HEK293T (cell line): ENCODE data around the gene MUC12.
"Not testable (repeated sequence)": the region's sequence is repeated elsewhere in the genome, so short reads cannot be mapped to it uniquely, and the experiment has no call there.

Source experiments
- CTCF ChIA-PET: fragments of 350-600 bp; formaldehyde crosslinking; extraction: SDS; loops from one replicate; lab custom pipeline; 2021; ENCODE audit warnings: antibody characterized with exemption, inconsistent platforms; lab: Yijun Ruan, JAX
- POLR2A ChIA-PET: fragments of 350-600 bp; formaldehyde crosslinking; extraction: SDS; loops from one replicate; lab custom pipeline; 2020; ENCODE audit warnings: antibody characterized with exemption, inconsistent platforms; lab: Yijun Ruan, JAX
- DNase-seq: peaks from one replicate; pipeline ENCODE4 v3.0.0; 2012; ENCODE audit warnings: mixed read lengths; ENCODE audit errors: extremely low spot score
- ARNT ChIP-seq: fragments of 450-650 bp; IDR thresholded peaks from 2 replicates; pipeline ENCODE4 v1.6.1; 2017; ENCODE audit warnings: mild to moderate bottlenecking
- BHLHE40 ChIP-seq: fragments of 450-650 bp; IDR thresholded peaks from 2 replicates; pipeline ENCODE4 v1.6.1; 2016; ENCODE audit warnings: mild to moderate bottlenecking, moderate library complexity, borderline replicate concordance
- CTBP1 ChIP-seq: fragments of 450-650 bp; IDR thresholded peaks from 2 replicates; pipeline ENCODE4 v1.6.1; 2016; ENCODE audit warnings: borderline replicate concordance
- ELF4 ChIP-seq: fragments of 450-650 bp; IDR thresholded peaks from 2 replicates; pipeline ENCODE4 v1.6.1; 2017; ENCODE audit warnings: antibody characterized with exemption
- FOXA1 ChIP-seq: fragments of 450-650 bp; IDR thresholded peaks from 2 replicates; pipeline ENCODE4 v1.6.1; 2016; ENCODE audit warnings: mild to moderate bottlenecking
- FOXK2 ChIP-seq: fragments of 450-650 bp; IDR thresholded peaks from 2 replicates; pipeline ENCODE4 v1.6.1; 2016; ENCODE audit warnings: mild to moderate bottlenecking
- FOXM1 ChIP-seq: fragments of 450-650 bp; IDR thresholded peaks from 2 replicates; pipeline ENCODE4 v1.6.1; 2017; ENCODE audit warnings: mild to moderate bottlenecking, borderline replicate concordance
- HDGF ChIP-seq: fragments of 450-650 bp; IDR thresholded peaks from 2 replicates; pipeline ENCODE4 v1.6.1; 2017; ENCODE audit warnings: antibody characterized with exemption, borderline replicate concordance
- L3MBTL2 ChIP-seq: fragments of 450-650 bp; conservative IDR thresholded peaks from 2 replicates; pipeline ENCODE4 v1.6.1; 2016; ENCODE audit warnings: mild to moderate bottlenecking
- LEF1 ChIP-seq: fragments of 450-650 bp; IDR thresholded peaks from 2 replicates; pipeline ENCODE4 v1.6.1; 2017; ENCODE audit warnings: mild to moderate bottlenecking, borderline replicate concordance
- NFRKB ChIP-seq: fragments of 450-650 bp; IDR thresholded peaks from 2 replicates; pipeline ENCODE4 v1.6.1; 2016; ENCODE audit warnings: mild to moderate bottlenecking, moderate library complexity
- SP1 ChIP-seq: fragments of 450-650 bp; IDR thresholded peaks from 2 replicates; pipeline ENCODE4 v1.6.1; 2017
- SUZ12 ChIP-seq: fragments of 450-650 bp; IDR thresholded peaks from 2 replicates; pipeline ENCODE4 v1.6.1; 2016; ENCODE audit warnings: mild to moderate bottlenecking
- TARDBP ChIP-seq: fragments of 450-650 bp; IDR thresholded peaks from 2 replicates; pipeline ENCODE4 v1.6.1; 2016
- ZNF384 ChIP-seq: fragments of 450-650 bp; IDR thresholded peaks from 2 replicates; pipeline ENCODE4 v1.6.1; 2016
- TF ChIP-seq, protein P1 (sequence below): fragments of 450-650 bp; IDR thresholded peaks from 2 replicates; pipeline ENCODE4 v1.6.1; 2016

Gene MUC12

DNA sequence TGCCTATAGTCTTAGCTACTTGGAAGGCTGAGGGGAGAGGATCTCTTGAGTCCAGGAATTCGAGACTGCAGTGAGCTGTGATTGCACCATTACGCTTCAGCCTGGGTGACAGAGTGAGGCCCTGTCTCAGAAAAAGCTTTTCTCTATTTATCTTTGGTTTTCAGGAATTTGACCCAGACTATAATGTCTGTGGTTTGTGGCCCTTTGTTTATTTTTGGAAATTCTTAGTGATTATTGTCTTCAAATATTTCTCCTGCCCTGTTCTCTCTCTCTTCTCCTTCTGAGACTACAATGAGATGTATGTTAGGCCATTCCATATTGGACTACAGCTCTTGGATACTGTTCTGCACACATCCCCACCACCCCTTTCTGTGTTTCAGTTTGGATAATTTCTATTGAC lies 4.7 kb downstream of the MUC12 start:
- ChIA-PET POLR2A (no interaction called here), CTCF (no interaction called here)
- TF ChIP-seq BHLHE40 (no peak), TARDBP (no peak), SUZ12 (no peak), SP1 (no peak), ELF4 (no peak), FOXA1 (no peak), L3MBTL2 (no peak), FOXK2 (no peak), CTBP1 (no peak), ARNT (no peak), ZNF384 (no peak), FOXM1 (no peak), HDGF (no peak)
- TF ChIP-seq, protein P1, sequence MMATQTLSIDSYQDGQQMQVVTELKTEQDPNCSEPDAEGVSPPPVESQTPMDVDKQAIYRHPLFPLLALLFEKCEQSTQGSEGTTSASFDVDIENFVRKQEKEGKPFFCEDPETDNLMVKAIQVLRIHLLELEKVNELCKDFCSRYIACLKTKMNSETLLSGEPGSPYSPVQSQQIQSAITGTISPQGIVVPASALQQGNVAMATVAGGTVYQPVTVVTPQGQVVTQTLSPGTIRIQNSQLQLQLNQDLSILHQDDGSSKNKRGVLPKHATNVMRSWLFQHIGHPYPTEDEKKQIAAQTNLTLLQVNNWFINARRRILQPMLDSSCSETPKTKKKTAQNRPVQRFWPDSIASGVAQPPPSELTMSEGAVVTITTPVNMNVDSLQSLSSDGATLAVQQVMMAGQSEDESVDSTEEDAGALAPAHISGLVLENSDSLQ, result no peak
- DNase-seq, result no peak

- TF ChIP-seq, protein P1, result no peak
- TF ChIP-seq FOXM1 (no peak), SP1 (no peak), FOXA1 (no peak), ELF4 (no peak), ARNT (no peak), HDGF (no peak), CTBP1 (no peak), FOXK2 (no peak), LEF1 (no peak), NFRKB (no peak), L3MBTL2 (no peak), BHLHE40 (no peak), TARDBP (no peak), ZNF384 (no peak), SUZ12 (no peak)
- ChIA-PET POLR2A (interaction anchor here (0.8 kb wide), 1 partner anchor 86 kb away, joined by 5 read pairs; the partner anchor contains the start of gene UFSP1), CTCF (interaction anchor here (1.1 to 1.6 kb wide), 2 partner anchors 9 kb away, joined by 3 to 4 read pairs; no protein-coding TSS in a partner anchor)
- DNase-seq, result no peak
These were observed 6.0 kb downstream of the MUC12 start for GRCh38 chr7:100975371-100975821.

GRCh38 chr7:100978300-100978699 lies 8.9 kb downstream of the MUC12 start:
- no peak for TF ChIP-seq ARNT
- TF ChIP-seq LEF1, result no peak
- TF ChIP-seq TARDBP, result no peak
- TF ChIP-seq FOXK2, result no peak
- no peak for TF ChIP-seq SP1
- TF ChIP-seq CTBP1, result no peak
- TF ChIP-seq L3MBTL2, result no peak
- TF ChIP-seq FOXA1, result no peak
- TF ChIP-seq ZNF384, result no peak
- TF ChIP-seq ELF4, result no peak
- no peak for TF ChIP-seq NFRKB
- TF ChIP-seq FOXM1, result no peak
- TF ChIP-seq SUZ12, result no peak
- no peak for TF ChIP-seq HDGF
- no peak for TF ChIP-seq BHLHE40
- TF ChIP-seq, protein P1, result no peak
- DNase-seq, result no peak
- ChIA-PET POLR2A (no interaction called here), CTCF (interaction anchor here (1.1 kb wide), 1 partner anchor 12 kb away, joined by 3 read pairs; no protein-coding TSS in a partner anchor)

DNA sequence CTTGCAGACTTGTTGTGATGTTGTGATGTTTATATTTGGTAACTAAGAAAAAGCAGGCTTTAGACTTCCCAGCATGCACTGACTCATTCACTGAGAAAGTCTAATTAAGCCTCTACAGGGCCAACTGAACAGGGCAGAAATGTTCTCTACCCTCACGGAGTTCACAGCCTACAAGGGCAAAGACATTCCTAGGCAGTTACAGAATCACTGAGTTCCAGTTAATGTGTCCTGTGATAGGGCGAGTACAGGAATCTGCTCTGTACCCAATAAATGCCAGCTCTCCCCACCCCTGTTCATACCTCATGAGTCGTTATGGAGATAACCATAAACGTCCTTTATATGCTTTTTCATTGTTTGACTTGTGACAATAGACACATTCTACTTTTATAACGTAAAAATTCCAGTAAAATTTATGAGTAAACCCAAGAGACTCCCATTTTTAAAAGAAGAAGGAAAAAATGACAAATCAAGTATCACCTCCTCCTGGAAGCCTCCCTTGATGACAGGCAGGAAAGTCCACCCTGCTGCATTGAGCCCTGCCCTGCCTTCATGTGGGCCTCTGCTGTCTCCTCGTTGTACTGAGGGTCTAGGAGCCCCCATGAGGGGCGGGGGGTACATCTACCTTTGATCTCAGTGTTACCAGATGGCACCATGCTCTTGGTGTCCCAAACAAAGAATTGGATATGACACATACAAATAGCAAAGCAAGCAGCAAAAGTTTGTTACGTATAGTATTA lies 14.3 kb downstream of the MUC12 start:
- DNase-seq, result no peak
- no peak for TF ChIP-seq NFRKB
- TF ChIP-seq ELF4, result no peak
- TF ChIP-seq CTBP1, result no peak
- CTCF ChIA-PET, result no interaction called here
- POLR2A ChIA-PET, result no interaction called here

DNA sequence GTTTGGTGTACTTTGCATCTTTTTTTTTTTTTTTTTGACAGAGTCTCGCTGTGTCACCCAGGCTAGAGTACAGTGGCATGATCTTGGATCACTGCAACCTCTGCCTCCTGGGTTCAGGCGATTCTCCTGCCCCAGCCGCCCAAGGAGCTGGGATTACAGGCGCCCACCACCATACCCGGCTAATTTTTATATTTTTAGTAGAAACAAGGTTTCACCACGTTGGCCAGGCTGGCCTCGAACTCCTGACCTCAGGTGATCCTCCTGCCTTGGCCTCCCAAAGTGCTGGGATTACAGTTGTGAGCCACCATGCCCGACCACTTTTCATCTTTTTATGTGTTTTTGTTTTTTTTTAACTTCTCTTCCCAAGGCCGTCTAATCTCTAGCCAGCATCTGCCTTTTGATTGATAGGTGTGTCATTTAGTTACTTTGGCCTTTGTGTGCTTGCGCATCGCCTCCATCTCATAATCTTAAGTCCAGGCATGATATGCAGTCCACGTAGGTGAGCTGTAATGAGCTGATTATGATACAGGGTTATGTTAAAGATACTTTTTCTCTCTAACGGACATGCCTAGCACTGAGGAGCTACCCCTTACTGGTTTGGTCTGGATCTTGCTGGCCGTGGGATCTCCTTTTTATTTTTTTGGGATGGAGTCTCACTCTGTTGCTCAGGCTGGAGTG lies 15.0 kb downstream of the MUC12 start:
- DNase-seq, POLR2A ChIA-PET: not testable (repeated sequence)
- CTCF ChIA-PET, result interaction anchor here (0.6 kb wide), 1 partner anchor 8 kb away, joined by 3 read pairs; no protein-coding TSS in a partner anchor

DNA sequence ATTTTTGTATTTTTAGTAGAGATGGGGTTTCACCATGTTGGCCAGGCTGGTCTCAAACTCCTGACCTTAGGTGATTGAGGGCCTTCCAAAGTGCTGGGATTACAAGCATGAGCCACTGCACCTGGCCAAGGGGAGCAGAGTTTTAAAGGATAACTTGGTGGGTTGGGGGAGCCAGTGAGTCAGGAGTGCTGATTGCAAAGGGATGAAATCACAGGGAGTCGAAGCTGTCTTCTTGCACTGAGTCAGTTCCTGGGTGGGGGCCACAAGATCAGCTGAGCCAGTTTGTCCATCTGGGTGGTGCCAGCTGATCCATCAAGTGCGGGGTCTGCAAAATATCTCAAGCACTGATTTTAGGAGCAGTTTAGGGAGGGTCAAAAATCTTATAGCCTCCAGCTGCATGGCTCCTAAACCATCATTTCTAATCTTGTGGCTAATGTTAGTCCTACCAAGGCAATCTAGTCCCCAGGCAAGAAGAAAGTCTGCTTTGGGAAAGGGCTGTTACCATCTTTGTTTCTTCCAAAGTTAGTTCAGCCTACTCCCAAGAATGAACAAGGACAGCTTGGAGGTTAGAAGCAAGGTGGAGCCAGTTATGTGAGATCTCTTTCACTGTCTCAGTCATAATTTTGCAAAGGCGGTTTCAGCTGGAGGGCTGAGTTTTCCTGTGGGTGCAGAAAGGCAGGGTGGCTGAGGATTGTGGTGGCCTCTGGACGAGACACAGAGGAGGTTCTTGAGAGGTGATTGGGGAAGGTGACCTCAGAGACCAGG lies 15.8 kb downstream of the MUC12 start:
- CTCF ChIA-PET, DNase-seq, POLR2A ChIA-PET: not testable (repeated sequence)
